Hematopoietic multipotent progenitor cell treated with erythropoietin and hydrocortisone succinate and interleukin-3 and kit ligand, for 17 days (in vitro differentiated cells): ENCODE results near the gene ADAMTS14.

ENCODE experiments used
- DNase-seq: peaks from one replicate; pipeline ENCODE4 v3.0.0-alpha.2; 2015; ENCODE audit warnings: low spot score

ADAMTS14 gene

GRCh38 chr10:70791386-70792039 lies 119.2 kb downstream of the ADAMTS14 start:
- DNase-seq = no peak

- no peak for DNase-seq
These were observed 123.3 kb downstream of the ADAMTS14 start for GRCh38 chr10:70795613-70796012.

DNA sequence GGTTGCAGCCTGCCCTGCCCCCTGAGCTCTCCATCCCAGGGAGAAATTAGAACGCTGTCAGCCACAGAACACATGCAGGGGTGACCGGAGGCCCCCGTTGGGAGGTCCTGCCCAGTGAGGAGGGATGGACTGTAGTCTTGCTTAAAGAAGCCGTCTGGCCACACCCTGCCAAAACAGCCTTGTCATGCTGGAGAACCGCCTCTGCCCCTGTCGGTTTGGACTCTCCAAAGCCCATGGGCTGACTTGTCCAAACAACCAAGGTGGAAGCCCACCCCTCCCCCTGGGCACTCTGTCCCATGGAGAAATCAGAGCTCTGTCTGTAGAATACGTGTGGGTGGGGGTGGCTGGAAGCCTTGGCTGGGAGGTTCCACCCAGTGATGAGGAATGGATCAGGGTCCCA lies 125.5 kb downstream of the ADAMTS14 start:
- no peak for DNase-seq

DNA sequence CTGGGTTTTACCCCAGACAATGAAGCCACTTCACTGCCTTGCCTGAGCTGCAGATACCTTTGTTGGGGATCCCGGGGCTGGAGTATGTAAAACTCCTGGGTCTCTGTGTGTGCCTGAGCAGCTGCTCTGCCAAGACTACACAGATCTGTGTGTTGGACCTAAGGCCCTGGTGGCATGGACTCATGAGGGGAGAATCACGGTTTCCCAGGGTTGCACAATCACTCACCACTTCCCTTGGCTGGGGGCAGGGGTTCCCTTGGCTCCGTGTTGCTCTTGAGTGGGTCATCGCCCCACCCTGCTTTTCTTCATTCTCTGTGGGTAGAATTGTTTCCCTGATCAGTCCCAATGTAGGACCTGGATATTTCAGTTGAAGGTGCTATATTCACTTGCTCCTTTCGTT lies 126.8 kb downstream of the ADAMTS14 start:
- no peak for DNase-seq

GRCh38 chr10:70801854-70802253 lies 129.5 kb downstream of the ADAMTS14 start:
- no peak for DNase-seq

- DNase-seq = no peak
These were observed 131.6 kb downstream of the ADAMTS14 start for GRCh38 chr10:70803775-70804420.

DNA sequence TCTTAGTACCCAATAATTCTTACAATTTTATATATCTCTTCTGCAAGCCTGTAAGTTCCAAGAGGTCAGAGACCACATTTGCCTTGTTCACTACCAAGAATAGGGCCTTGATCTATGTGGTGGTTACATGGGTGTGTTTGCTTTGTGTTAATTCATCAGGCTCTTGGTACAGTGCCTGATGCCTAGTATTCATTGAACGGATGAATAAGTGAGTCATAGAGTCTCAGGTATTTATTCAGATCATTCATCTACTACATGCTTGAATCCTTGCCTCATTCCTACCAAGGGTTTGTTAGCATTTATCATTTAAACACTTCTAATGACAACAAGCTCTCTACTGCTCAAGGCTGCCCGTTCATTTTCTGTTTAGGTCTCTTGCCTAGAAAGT lies 132.1 kb downstream of the ADAMTS14 start:
- DNase-seq = no peak

- no peak for DNase-seq
These were observed 133.4 kb downstream of the ADAMTS14 start for GRCh38 chr10:70805619-70806215.

- DNase-seq = no peak
These were observed 134.5 kb downstream of the ADAMTS14 start for GRCh38 chr10:70806841-70807240.

DNA sequence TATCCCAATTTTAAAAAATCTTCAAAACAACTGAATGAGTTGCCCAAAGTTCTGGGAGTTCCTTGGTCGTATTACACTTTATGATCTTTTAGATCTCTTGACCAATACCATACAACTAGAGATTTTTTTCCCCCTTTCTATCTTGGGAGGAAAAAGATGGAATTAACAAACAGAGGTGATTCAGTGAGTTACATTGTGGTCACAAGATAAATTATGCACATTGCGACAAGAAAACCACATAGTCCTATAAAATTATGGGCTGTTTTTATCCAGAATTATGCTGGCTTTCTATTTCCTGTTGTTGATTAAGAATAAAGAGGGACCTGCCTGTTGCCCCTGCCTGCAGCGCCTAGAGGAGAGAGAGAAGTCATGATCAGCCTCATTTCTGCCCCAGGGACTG lies 135.2 kb downstream of the ADAMTS14 start:
- no peak for DNase-seq

DNA sequence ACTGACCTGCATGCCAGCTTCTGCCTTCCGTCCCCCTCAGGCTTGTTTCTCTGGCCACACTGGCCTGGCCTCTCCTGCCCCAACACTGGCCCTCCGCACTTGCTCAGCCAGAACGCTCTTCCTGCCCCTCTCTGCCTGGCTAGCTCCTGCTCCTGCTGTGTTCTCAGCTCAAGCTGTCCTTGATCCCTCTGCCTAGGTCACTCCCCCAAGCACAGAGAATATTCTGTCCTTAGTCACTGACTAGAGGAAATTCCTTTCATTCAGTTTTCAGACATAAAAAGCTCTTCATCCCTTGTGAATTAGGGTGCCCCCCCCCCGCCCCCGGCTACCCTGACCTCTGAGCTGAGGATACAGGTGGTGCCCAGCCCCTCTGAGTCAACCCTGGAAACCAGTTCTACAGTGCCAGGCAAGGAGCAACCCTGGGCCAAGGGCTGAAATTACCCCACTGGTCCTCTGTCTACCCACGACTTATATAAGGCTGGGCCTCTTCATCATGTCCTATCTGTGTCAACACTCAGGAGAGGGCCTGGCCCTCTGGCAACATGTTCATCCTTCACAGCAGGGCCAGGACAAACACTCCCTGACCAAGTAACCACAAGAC lies 136.8 kb downstream of the ADAMTS14 start:
- DNase-seq = no peak

- DNase-seq = no peak
These were observed 137.4 kb downstream of the ADAMTS14 start for GRCh38 chr10:70809726-70810125.

DNA sequence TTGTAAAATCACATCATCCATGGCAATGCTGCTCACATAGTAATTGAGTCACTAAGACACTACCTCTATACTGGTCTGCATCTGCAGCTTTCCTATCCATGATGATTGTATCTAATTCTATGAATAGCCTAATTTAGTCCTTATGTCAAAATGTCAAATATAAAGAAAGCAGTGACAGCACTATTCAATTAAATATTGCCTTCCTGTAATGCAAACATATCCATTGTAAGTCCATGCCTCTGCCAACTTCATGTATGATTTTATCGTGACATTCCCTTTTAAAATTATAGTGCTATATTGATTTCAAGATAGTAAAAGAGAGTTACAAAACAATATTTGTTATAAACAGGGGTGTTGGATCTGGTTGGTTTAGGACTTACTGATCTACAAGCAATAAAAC lies 138.7 kb downstream of the ADAMTS14 start:
- DNase-seq = no peak

- DNase-seq = no peak
These were observed 139.6 kb downstream of the ADAMTS14 start for GRCh38 chr10:70811881-70812280.
